Prostate gland (tissue), 2 donors: ENCODE data around the gene TAS1R3.

Experiments
- CTCF ChIP-seq, 4 experiments: fragments of 200-600 bp in 2 of 4; fragments of 450-650 bp in 2 of 4; sonication (generic) in 2 of 4; IDR thresholded peaks; 1 replicate in 3 of 4; 2 replicates in 1 of 4; pipeline ENCODE4 v1.5.1; 2016 to 2019; ENCODE audit warnings: antibody characterized with exemption in 4 of 4, mild to moderate bottlenecking in 2 of 4, moderate library complexity in 2 of 4
- POLR2A ChIP-seq: fragments of 450-650 bp; IDR thresholded peaks from one replicate; pipeline ENCODE4 v1.6.1; 2016; ENCODE audit warnings: antibody characterized with exemption, mild to moderate bottlenecking
- POLR2AphosphoS5 ChIP-seq: sonication (generic); formaldehyde crosslinking; IDR thresholded peaks from one replicate; pipeline ENCODE4 v1.6.1; 2017; ENCODE audit warnings: antibody characterized with exemption

DNA sequence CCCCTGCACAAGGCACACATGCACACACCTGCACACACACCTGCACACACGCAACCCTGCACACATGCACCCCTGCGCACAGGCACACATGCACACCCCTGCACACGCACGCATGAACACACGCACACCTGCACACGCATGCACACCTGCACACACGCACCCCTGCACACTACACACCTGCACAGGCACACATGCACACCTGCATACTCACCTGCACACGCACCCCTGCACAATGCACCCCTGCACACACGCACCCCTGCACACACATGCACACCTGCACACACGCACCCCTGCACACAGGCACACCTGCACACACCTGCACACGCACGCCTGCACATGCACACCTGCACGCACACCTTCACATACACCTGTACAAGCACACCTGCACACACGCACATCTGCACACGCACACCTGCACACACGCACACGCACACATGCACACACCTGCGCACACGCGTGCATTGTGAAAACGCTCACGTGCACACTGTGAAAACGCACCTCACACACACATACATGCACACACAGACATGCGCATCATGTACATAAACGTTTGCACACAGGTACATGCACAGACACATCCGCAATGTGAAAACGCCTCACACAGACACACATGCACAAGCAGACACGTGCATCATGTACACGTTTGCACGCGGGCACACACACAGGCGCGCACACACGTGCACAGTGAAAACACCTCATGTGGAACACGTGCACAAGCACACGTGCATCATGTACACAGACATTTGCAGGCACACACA is 9.9 kb downstream of the TAS1R3 start:
- TF ChIP-seq POLR2AphosphoS5 (no peak), CTCF (IDR thresholded peaks at IDR 0.05) (no peak), POLR2A (no peak)
